Central memory CD4-positive, alpha-beta T cell (primary cell): ENCODE results near the gene LRRC4B.
"Not testable (repeated sequence)": the region's sequence is repeated elsewhere in the genome, so short reads cannot be mapped to it uniquely, and the experiment has no call there.

Experiments
- DNase-seq: peaks from one replicate; pipeline ENCODE4 v3.0.0; 2022

LRRC4B gene

DNA sequence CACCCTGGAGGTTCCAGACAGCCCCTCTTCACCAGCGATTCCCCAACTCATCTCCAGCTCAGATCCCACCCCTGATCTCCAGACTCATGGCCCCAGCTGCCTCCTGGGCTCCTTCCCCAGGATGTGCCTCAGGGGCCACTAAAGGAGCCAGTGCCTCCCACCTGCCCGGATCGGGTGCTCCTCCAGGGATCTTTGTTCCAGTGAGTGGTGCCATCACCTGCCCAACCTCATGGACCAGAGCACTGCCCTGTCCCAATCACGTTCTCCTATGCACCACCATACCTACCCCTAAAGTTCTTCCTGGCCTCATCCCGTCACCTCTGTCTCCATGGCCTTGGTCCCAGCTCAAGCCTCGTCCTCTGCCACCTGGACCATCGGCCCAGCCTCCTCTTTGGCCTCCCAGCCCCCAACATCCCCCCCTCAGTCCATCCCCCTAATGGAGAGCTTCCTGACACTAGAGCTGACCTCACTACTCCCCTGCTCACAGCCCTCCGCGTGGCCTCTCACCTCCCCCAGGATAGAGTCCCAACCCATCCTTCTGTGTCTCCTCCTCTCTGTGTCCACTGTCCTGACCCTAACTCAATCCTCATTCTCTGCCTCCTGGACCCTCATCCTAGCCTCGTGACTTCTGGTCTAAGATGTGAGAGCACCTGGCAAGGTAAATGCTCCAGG lies 82.8 kb downstream of the LRRC4B start:
- no peak for DNase-seq

GRCh38 chr19:50482916-50483315 lies 85.3 kb downstream of the LRRC4B start:
- DNase-seq = no peak

DNA sequence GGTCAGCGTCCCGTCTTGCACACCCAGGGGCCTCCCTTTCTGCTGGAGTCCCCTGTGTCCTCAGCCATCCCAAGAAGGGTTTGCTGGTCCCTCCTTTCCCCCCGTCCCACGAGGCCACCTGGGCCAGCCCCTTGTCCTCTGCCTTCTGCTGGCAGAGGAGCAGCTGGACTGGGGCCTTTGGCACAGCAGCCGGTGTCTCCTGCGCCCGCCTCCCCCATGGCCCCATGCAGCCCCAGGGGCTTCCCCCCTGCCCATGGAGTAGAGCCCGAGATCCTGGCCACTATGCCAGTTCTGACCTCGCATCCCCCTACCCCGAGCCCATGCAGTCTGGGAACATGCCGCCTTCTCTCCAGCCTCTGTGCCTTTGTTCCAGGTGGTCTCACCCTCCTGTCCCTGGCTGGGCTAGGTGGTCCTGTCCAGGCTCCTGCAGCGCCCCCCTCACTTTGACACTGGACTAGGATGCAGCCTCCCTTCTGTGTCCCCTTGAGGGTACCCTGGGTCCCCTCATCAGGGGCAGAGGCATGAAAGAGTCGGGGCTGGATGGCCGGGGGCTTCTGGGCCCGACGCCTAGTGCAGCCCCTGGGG lies 85.9 kb downstream of the LRRC4B start:
- no peak for DNase-seq

GRCh38 chr19:50481351-50482149 lies 86.7 kb downstream of the LRRC4B start:
- no peak for DNase-seq

DNA sequence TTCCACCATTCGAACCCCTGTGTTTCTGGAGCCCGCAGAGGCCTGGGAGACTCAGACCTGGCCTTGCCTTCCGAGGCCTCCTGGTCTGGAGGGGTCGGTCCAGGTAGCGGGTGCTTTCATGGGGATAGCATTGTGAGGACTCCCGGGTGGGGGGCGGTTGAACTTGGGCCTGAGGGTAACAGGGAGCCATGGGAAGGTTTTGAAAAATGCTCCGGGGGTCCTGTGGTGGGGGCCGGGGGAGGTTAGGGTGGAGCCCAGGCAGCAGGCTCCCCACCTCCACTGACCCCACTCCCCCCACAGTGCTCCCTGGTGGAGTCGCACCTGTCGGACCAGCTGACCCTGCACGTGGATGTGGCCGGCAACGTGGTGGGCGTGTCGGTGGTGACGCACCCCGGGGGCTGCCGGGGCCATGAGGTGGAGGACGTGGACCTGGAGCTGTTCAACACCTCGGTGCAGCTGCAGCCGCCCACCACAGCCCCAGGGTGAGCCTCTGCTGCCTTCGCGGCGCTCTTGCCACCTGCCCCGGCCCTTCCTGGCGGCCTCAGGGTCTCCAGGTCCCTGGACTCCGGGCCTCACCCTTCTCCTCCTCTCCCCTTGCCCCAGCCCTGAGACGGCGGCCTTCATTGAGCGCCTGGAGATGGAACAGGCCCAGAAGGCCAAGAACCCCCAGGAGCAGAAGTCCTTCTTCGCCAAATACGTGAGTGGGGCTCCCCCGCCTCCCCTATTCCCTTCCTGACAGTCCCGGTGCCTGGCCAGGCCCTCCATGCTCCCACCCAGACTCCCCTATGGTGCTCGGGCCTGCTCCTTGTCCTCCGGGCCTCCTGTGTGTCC lies 87.7 kb downstream of the LRRC4B start:
- no peak for DNase-seq

- DNase-seq = no peak
These were observed 88.4 kb downstream of the LRRC4B start for GRCh38 chr19:50479761-50480251.

DNA sequence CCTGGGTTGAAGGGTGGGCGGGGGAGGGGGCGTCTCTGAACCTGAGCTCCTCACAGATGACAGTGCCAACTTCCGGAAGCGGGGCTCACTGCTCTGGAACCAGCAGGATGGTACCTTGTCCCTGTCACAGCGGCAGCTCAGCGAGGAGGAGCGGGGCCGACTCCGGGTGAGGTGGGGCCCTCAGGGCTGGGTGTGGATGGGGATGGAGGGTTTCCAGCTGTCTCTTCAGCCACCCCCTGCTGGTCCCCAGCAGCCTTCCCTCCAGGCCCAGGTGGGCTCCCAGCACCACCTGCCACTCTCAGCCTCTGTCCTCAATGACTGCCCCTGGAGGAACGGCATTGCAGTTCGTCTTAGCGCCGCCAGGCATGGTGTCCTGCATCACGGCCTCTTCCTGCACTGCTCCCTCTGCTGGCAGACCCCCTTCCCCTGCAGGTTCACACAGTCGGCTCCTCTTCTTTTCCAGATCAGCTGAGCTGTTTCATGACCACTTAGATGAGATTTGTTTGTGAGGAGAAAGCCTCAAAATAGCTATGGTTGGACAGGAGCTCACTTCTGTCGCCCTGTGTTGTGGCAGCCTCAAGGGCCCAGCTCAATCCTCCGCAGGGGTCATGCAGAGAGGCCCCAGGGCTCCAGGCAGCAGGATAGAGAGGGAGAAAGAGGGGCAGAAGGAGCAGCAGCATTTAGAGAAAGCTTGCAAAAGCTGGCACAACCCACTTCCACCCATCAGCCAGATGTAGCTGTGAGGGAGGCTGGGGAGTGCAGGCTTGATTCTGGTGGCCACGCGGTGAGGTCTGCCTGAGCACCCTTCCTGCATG lies 89.1 kb downstream of the LRRC4B start:
- DNase-seq = no peak

GRCh38 chr19:50477751-50478515 lies 90.3 kb downstream of the LRRC4B start:
- DNase-seq = no peak

GRCh38 chr19:50476907-50477238 lies 91.4 kb downstream of the LRRC4B start:
- no peak for DNase-seq

- DNase-seq = peak; percentile 96
These were observed 91.9 kb downstream of the LRRC4B start, which contains the start of the genes EMC10 and GARIN5A for GRCh38 chr19:50476224-50476906. Gene EMC10, plus strand, starts transcription at chr19:50476507. Its CDS starts 38 bp downstream, at chr19:50476545. Gene GARIN5A, minus strand, starts transcription at chr19:50476848. Its CDS starts 460 bp downstream, at chr19:50476388.

GRCh38 chr19:50475736-50476223 lies 92.5 kb downstream of the LRRC4B start:
- DNase-seq = no peak

- DNase-seq = no peak
These were observed 93.1 kb downstream of the LRRC4B start for GRCh38 chr19:50475101-50475568.

DNA sequence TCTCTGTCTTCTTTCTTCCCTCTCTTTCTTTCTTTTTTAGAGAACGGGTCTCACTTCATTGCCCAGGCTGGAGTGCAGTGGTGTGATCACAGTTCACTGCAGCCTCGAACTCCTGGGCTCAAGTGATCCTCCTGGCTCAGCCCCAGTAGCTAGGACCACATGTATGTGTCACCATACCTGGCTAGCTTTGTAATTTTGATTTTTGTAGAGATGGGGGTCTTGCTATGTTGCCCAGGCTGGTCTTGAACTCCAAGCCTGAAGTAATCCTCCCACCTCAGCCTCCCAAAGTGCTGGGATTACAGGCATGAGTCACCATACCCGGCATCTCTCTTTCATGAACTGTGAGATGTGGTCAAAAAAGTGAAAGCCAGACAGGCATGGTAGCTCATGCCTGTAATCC lies 94.9 kb downstream of the LRRC4B start:
- not testable (repeated sequence) for DNase-seq

DNA sequence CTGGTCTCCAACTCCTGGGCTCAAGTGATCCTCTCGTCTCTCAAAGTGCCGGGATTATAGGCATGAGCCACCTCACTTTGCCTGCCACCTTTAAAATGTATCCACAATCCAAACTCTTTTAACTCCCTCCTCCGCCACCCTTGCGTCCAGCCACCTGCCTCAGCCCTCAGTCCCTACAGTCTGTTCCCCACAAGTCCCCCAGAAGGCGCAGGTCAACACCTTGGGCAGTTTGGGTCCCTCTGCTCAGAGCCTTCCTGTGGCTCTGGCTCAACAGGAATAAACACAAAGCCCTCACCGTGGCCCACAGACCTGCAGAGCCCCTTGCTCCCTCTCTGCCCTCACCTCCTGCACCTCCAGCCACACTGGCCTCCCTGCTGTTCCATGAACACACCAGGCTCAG lies 99.4 kb downstream of the LRRC4B start:
- DNase-seq = no peak

- no peak for DNase-seq
These were observed 100.7 kb downstream of the LRRC4B start for GRCh38 chr19:50467566-50467965.
